Kidney (tissue), 14 donors: Measurements from ENCODE around the gene TMEM169. TPM values are rescaled to one million over a fixed set of nuclear protein-coding genes. Genes with fewer than 3 reads are reported as not detected.

Experiments used
- DNase-seq, 5 donors: peaks; one replicate each; pipeline ENCODE4 v3.0.0-alpha.2; 2013 to 2020
- FAIRE-seq: peaks from 2 replicates; lab custom pipeline; 2012; peaks lifted over from hg19 to GRCh38; lab: Jason Lieb, UNC
- H3K27ac ChIP-seq, 2 donors: one replicate each; pipeline ENCODE4 v1.7.0; 2013; ENCODE audit warnings: low read depth in 2 of 2, low read length in 2 of 2, inconsistent platforms in 1 of 2
- H3K27me3 ChIP-seq: one replicate; pipeline ENCODE4 v1.7.1; 2013; ENCODE audit warnings: low read length, inconsistent platforms; ENCODE audit not compliant: control insufficient read depth, insufficient read depth
- H3K36me3 ChIP-seq, 3 donors: one replicate each; pipeline versions ENCODE4 v1.7.0 to v1.7.1; 2013; ENCODE audit warnings: low read length in 3 of 3, control low read depth in 1 of 3, inconsistent platforms in 1 of 3; ENCODE audit not compliant: insufficient read depth in 3 of 3, control insufficient read depth in 2 of 3
- H3K4me1 ChIP-seq, 3 donors: one replicate each; pipeline versions ENCODE4 v1.7.0 to v1.7.1; 2013; ENCODE audit warnings: low read length in 3 of 3, inconsistent platforms in 1 of 3, low read depth in 1 of 3; ENCODE audit not compliant: control insufficient read depth in 2 of 3, insufficient read depth in 2 of 3
- H3K4me3 ChIP-seq, 3 donors: one replicate each; pipeline versions ENCODE4 v1.7.0 to v1.8.1; 2013; ENCODE audit warnings: low read length in 3 of 3, control low read depth in 1 of 3, inconsistent platforms in 1 of 3
- H3K9ac ChIP-seq, 3 donors: one replicate each; pipeline versions ENCODE4 v1.7.0 to v1.7.1; 2013; ENCODE audit warnings: low read length in 3 of 3, control low read depth in 1 of 3, inconsistent platforms in 1 of 3
- H3K9me3 ChIP-seq, 3 donors: one replicate each; pipeline versions ENCODE4 v1.7.0 to v1.7.1; 2013; ENCODE audit warnings: low read length in 3 of 3, control low read depth in 1 of 3, inconsistent platforms in 1 of 3; ENCODE audit not compliant: control insufficient read depth in 2 of 3, insufficient read depth in 1 of 3
- intact Hi-C: fragments of 100-400 bp; cut with DNase I; formaldehyde crosslinking; loops from one replicate; pipeline ENCODE4 v1.11.1; 2022
- polyA plus RNA-seq: library from polyadenylated mRNA; stranded (reverse); fragments of 350-450 nt; fragmentation: Illumina TruSeq; extraction: RNeasy Lipid Tissue Mini Kit (QIAGEN cat#74804); gene quantifications from one replicate; pipeline ENCODE4 v1.2.3, GENCODE V29; 2014; ENCODE audit warnings: low read depth, low replicate concordance; ENCODE audit not compliant: insufficient read depth
- total RNA-seq: library from RNA; stranded (reverse); fragmentation: NEBNext Ultra II Directional; extraction: Animal tissue kit (Norgen Biotek cat#: 25700); gene quantifications from one replicate; pipeline ENCODE4 v1.2.1, GENCODE V29; 2021
- TF ChIP-seq, protein P1 (sequence below): IDR thresholded peaks from 3 replicates; pipeline ENCODE4 v1.5.1; 2012; ENCODE audit warnings: mild to moderate bottlenecking, moderate library complexity, borderline replicate concordance; ENCODE audit not compliant: insufficient read depth; ENCODE audit errors: extremely low read depth
- donor health status: control.
- donor health status: control.
- donor health status: control.
- donor health status: control.
- donor health status: control.
- donor health status: DM: yes; HTN: yes; CAD: no.
- donor health status: Normal renal cell carcinoma (clear cell type).

The TMEM169 gene
- total and polyA plus RNA-seq, 2 donors from 2014 or later: 1.6 to 4.6 TPM

DNA sequence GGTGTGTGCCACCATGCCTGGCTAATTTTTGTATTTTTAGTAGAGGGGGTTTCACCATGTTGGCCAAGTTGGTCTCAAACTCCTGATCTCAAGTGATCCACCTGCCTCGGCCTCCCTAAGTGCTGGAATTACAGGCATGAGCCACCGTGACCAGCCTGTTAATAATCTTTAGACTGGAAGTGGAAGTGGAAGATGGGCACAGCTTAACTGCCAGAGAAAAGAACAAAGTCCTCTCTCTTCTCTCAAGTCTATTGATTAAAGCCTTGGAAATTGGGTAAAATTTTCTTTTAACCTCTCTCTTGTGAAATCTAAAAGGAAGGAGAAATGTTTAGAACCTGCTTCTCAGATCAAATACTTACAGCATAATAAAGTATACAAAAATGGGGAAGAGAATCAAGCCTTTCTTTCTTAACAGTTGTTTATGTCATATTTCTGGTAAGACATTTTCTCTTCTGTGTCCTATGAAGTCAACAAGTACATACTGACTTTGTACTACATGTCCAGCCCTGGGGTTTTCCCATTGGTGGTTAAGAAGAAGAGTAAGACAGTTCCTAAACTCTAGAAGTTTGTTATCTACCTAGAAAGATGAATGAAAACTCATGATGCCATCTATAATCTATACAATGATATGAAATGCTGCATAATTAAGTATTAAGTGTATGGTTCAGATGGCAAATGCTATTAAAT lies 4.6 kb downstream of the TMEM169 start:
- Histone ChIP-seq H3K9me3 (no peaks in the 10 kb centered on the region), H3K9ac (no peak overlapping the region), H3K36me3 (no peaks in the 10 kb centered on the region), H3K4me1 (peaks cover 4 to 7% (median 6%) of the 10 kb centered on the region in 3 donors), H3K27ac (no peak overlapping the region), H3K4me3 (no peak overlapping the region), H3K27me3 (no peaks in the 10 kb centered on the region)
- intact Hi-C loops: no loop called here
- DNase-seq (peak in 1 of 5 donors; percentile 31), FAIRE-seq (no peak)
- TF ChIP-seq, protein P1, sequence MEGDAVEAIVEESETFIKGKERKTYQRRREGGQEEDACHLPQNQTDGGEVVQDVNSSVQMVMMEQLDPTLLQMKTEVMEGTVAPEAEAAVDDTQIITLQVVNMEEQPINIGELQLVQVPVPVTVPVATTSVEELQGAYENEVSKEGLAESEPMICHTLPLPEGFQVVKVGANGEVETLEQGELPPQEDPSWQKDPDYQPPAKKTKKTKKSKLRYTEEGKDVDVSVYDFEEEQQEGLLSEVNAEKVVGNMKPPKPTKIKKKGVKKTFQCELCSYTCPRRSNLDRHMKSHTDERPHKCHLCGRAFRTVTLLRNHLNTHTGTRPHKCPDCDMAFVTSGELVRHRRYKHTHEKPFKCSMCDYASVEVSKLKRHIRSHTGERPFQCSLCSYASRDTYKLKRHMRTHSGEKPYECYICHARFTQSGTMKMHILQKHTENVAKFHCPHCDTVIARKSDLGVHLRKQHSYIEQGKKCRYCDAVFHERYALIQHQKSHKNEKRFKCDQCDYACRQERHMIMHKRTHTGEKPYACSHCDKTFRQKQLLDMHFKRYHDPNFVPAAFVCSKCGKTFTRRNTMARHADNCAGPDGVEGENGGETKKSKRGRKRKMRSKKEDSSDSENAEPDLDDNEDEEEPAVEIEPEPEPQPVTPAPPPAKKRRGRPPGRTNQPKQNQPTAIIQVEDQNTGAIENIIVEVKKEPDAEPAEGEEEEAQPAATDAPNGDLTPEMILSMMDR: no peak

DNA sequence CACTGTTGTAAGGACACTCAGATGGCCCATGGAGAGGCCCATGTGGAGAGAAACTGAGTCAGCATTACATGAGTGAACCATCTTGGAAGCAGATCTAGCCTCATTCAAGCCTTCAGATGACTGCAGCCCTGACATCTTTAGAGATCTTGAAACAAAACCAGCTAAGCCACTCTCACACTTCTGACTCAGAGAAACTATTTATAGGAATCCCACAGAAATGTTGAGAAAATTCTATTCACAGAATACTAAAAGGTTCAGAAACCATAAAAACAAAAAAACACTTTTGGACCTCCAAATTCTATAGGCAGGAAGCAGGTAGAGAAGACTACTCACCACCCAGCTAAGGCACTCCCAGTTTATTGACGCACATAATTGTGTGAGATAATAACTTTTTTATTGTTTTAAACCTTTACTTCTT lies 8.7 kb downstream of the TMEM169 start:
- intact Hi-C loops: no loop called here
- Histone ChIP-seq H3K27ac (no peak overlapping the region), H3K27me3 (no peaks in the 10 kb centered on the region), H3K4me3 (no peak overlapping the region), H3K9ac (no peak overlapping the region), H3K4me1 (peaks cover 0 to 2% (median 0%) of the 10 kb centered on the region in 3 donors), H3K9me3 (no peaks in the 10 kb centered on the region), H3K36me3 (no peaks in the 10 kb centered on the region)
- TF ChIP-seq, protein P1: no peak
- FAIRE-seq (no peak), DNase-seq (no peak)

DNA sequence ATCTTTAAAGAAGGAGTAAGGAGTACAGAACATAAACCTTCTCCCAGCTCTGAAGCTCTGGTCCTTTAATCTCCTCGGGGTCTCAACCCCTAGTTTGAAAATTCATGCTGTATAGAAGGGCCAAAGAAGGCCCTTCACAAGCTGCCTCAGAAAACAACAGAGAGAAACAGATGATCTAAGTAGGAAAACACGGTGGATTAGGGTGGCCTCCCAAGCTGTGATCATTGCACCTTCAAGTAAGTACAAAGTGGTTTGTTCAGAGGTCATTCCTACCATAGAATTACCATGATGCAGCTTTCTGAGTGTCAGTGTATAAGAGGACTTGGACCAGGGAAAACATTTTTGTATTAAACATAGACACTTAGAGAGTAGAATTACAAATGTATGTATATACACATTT lies 10.9 kb downstream of the TMEM169 start:
- DNase-seq (no peak), FAIRE-seq (no peak)
- no peak overlapping the region for H3K27ac ChIP-seq
- no peak overlapping the region for H3K4me3 ChIP-seq
- TF ChIP-seq, protein P1: no peak
- no peaks in the 10 kb centered on the region for H3K27me3 ChIP-seq
- H3K36me3 ChIP-seq: peaks cover 0 to 2% (median 0%) of the 10 kb centered on the region in 3 donors
- no peaks in the 10 kb centered on the region for H3K4me1 ChIP-seq
- intact Hi-C loops: no loop called here
- H3K9ac ChIP-seq: no peak overlapping the region
- H3K9me3 ChIP-seq: no peaks in the 10 kb centered on the region

DNA sequence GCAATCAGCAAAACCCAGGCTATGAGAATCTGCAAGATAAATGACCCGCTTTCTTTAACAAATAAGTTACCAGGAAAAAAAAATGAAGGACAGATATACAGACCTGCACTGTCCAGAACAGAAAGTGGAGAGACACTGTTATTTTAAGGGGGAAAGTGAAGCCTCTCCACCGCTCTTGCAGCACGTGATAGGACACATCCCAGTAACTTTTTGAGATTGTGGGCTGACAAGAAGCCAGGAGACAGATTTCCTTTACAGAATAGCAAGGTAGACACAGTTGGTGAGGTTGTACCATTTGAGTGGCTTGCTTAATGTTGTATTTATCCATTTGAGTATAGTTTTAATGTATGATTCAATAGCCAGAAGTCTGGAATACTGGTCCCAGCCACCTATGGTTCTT lies 13.0 kb downstream of the TMEM169 start:
- no peaks in the 10 kb centered on the region for H3K4me1 ChIP-seq
- intact Hi-C loops: no loop called here
- FAIRE-seq (no peak), DNase-seq (no peak)
- TF ChIP-seq, protein P1: no peak
- no peak overlapping the region for H3K27ac ChIP-seq
- peaks cover 0 to 5% (median 0%) of the 10 kb centered on the region in 3 donors for H3K36me3 ChIP-seq
- no peaks in the 10 kb centered on the region for H3K27me3 ChIP-seq
- H3K9ac ChIP-seq: no peak overlapping the region
- H3K4me3 ChIP-seq: no peak overlapping the region
- peaks cover 0 to 1% (median 0%) of the 10 kb centered on the region in 3 donors for H3K9me3 ChIP-seq
